GM18867 (cell line): ENCODE results near the gene IMMP2L.

Experiments used
- ATAC-seq: cut with Tn5 transposase; IDR thresholded peaks from one replicate; pipeline ENCODE4 v1.9.1; 2021; ENCODE audit warnings: mild to moderate bottlenecking, moderate library complexity; ENCODE audit not compliant: unreplicated experiment

IMMP2L gene

GRCh38 chr7:110911632-110912031, 650.7 kb downstream of the IMMP2L start:
- no peak for ATAC-seq

- ATAC-seq: no peak
Measured at GRCh38 chr7:110909117-110909516, 653.2 kb downstream of the IMMP2L start.

DNA sequence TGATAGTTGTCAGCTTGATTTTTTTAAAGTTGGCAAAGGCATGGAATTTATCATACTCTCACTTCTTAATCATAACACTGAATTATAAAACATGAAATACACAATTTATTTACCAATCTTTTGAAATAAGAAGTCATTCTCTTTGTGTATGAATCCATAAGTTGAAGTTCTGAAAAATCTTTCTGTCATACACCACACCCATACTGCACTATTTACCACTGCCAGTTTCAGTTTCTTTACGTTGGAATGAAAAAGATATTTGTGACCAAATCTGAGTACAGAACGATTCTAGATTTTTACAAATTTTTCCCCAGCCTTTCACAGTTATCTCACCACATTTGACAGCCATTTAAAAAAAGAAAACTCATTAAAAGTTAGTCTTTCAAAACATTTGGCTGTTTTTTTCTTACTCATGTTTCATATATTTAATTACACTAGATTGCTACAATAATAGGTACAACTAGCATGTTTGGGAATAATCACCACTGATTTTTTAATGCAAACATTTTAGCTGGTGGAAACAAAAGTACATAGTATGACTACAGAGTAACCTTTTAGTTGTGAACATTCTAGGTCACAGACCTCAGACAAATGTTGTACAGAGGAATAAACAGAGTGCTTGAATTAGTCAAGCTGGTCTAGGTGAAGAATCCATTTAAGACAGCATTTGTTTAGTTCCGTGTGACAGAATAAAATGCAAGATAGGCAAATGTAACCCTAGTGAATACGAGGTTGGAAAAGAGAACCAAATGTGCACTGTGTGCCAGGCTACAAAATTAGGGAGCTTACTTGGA, 656.3 kb downstream of the IMMP2L start:
- ATAC-seq: no peak

GRCh38 chr7:110898516-110898915, 663.8 kb downstream of the IMMP2L start:
- no peak for ATAC-seq

GRCh38 chr7:110897538-110897937, 664.8 kb downstream of the IMMP2L start:
- no peak for ATAC-seq

- no peak for ATAC-seq
Measured at GRCh38 chr7:110894111-110894510, 668.2 kb downstream of the IMMP2L start.

- ATAC-seq: no peak
Measured at GRCh38 chr7:110891197-110891596, 671.1 kb downstream of the IMMP2L start.

DNA sequence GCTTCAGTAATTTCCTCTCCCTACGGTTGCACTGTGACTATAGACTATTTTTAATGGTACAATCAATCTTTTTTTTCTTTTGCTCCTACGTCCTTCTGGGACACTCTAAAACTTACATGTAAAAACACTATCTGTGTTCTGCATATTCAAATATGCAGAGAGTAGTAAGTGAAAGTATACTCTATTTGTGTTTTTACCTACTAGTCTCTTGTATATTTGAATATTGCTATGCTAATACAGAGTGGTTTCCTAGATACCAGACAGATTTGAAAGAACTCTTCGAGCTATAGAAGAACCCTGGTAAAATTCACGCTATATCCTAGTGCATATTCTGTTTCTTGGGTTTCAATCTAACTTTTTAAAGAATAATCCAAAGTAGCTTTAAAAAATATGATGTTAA, 672.2 kb downstream of the IMMP2L start:
- no peak for ATAC-seq

GRCh38 chr7:110889335-110889734, 673.0 kb downstream of the IMMP2L start:
- no peak for ATAC-seq

- ATAC-seq: no peak
Measured at GRCh38 chr7:110888641-110889040, 673.7 kb downstream of the IMMP2L start.

DNA sequence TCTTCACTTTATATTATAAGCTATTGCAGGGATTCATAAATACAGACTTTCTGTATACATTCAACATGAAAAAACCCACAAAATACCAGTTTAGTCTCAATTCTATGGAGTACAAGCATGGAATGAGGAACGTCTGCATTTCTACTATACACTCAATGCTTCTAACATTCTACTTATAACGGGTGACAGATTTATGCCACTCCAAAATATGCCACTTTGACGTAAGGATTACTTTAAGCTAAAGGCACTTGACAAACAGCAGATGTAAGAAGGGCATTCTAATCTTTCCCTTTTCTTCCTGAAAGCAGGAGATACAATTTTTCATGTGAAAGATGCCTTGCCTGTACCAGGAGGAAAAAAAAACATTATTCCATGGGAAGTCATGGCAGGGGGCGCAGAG, 676.8 kb downstream of the IMMP2L start:
- ATAC-seq: no peak

DNA sequence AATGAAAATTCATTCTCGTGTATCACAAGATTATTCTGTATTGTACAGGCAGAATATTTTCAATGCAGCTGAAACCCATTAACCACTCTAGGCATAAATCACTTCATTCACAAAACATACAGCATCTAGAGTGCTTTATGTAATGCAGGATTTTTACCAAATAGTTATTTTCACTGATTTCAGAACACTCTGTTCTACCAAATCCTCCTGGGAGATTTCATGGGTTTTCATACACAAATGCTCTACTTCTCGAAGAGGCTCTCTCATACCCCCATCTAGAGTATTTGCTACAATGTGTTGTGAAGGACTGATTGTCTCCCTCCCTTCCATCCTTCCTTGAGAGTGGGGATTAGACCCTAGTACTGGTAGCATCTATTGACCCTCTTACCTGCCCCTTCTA, 680.6 kb downstream of the IMMP2L start:
- ATAC-seq: no peak

- no peak for ATAC-seq
Measured at GRCh38 chr7:110880971-110881370, 681.3 kb downstream of the IMMP2L start.

DNA sequence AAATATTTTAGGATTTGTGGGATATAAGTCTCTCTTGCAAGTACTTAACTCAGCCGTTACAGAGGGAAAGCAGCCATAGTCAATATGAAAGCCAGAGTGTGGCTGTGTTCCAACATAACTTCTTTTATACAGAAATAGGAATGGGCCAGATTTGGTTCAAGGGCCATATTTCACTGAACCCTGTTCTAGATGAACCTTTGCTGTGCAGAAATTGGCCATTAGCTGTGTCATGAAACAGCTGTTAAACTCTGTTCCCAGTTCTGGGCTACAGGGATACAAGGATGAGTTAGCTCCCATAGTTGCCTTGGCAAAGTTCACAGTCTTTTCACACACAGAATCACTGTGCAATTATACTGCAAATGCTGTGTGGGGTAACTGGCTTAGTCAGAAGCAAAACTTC, 685.3 kb downstream of the IMMP2L start:
- ATAC-seq: no peak

- ATAC-seq: no peak
Measured at GRCh38 chr7:110875346-110875745, 686.9 kb downstream of the IMMP2L start.

GRCh38 chr7:110871856-110872255, 690.4 kb downstream of the IMMP2L start:
- no peak for ATAC-seq

GRCh38 chr7:110870926-110871325, 691.4 kb downstream of the IMMP2L start:
- no peak for ATAC-seq

DNA sequence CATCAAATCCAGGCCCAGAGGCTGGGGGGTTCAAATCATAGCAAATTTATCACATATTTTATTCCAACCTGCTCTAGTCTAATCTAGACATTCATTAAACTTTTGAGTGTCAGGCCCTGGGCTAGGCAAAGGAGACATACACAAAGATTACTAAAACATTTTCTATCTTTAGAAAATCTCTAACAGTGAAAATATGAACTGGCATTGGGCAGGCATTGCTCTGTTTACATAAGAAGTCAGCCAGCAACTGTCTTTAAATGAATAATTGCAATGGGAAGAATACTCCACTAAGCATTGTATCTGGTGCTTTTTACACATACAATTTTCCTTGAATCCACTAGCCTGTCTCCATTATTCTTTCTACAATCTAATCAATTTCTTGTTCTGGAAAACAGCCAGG, 693.8 kb downstream of the IMMP2L start:
- ATAC-seq: no peak

GRCh38 chr7:110867771-110868170, 694.5 kb downstream of the IMMP2L start:
- ATAC-seq: no peak

- ATAC-seq: no peak
Measured at GRCh38 chr7:110863258-110863657, 699.0 kb downstream of the IMMP2L start.

GRCh38 chr7:110861163-110861562, 701.1 kb downstream of the IMMP2L start:
- ATAC-seq: no peak

DNA sequence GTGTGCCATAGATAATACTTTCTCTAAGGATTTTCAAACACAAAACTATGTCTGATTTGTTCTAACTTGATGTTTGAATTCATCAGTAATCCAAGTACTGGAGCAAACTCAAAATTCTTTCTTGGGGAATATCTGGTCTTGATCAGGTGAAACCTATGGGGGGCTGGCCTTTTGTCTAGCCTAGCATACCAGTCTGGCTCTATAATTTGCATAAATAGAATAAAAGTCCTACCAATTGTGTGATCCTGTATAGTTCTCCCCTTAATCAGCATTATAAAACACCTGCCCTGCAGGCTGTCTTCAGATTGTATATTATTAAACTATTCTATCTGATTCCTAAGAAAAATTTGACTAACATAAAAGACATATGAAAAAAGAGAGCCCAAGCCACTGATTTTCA, 705.2 kb downstream of the IMMP2L start:
- ATAC-seq: no peak

DNA sequence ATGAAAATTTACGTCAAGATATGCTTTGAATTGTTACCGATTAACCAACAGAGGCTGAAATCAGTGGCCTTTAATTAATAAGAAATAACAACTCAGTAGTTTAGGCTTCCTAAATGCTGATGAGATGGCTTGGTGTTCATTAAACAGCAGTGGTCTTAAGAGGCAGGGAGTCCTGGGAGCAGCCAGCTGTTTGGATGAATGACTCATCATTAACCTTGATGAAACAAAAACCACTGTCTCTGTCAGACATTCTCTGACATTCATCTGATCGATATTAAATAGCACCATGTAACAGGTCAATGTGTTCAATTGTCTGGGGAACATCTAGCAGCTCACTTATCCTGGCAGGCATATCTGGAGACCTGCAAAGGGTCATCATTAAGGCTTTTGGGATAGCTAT, 705.6 kb downstream of the IMMP2L start:
- no peak for ATAC-seq
